ENCODE measurements around the gene BLM. TPM values are rescaled to one million over a fixed set of nuclear protein-coding genes. Genes with fewer than 3 reads are reported as not detected.

BLM gene
- polyA plus RNA-seq, 1 of the 3 experiments (the other 2 are of a cell fraction): 2.7 TPM

DNA sequence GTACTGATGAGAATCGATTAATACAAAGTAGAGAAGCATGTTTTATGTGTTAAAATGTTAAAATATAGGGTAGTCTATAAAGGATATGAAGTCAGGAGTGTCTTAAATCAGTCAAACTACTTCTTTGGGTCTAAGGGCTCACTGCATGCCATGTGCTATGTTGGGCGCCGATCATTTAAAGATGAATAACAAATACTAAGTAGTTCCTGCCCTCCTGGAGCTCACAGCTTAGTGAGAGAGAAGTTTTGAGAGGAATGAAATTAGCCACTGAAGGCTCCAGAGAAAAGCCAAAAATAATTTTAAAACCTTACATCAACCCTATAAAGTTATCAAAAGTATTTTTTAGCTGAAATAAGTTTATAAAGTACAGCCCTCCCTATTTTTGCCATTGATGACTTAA is 44.5 kb downstream of the BLM start (continued):
- TF ChIP-seq EP300 (IDR thresholded peaks at IDR 0.05; ENCODE audit: borderline replicate concordance in 1 of 2, low read depth in 1 of 2, low read length in 1 of 2): no peak
- TF ChIP-seq, protein P1, sequence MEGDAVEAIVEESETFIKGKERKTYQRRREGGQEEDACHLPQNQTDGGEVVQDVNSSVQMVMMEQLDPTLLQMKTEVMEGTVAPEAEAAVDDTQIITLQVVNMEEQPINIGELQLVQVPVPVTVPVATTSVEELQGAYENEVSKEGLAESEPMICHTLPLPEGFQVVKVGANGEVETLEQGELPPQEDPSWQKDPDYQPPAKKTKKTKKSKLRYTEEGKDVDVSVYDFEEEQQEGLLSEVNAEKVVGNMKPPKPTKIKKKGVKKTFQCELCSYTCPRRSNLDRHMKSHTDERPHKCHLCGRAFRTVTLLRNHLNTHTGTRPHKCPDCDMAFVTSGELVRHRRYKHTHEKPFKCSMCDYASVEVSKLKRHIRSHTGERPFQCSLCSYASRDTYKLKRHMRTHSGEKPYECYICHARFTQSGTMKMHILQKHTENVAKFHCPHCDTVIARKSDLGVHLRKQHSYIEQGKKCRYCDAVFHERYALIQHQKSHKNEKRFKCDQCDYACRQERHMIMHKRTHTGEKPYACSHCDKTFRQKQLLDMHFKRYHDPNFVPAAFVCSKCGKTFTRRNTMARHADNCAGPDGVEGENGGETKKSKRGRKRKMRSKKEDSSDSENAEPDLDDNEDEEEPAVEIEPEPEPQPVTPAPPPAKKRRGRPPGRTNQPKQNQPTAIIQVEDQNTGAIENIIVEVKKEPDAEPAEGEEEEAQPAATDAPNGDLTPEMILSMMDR (IDR thresholded peaks at IDR 0.05): no peak
- no peak for TF ChIP-seq GABPA (IDR thresholded peaks at IDR 0.05; ENCODE audit: low read depth)

DNA sequence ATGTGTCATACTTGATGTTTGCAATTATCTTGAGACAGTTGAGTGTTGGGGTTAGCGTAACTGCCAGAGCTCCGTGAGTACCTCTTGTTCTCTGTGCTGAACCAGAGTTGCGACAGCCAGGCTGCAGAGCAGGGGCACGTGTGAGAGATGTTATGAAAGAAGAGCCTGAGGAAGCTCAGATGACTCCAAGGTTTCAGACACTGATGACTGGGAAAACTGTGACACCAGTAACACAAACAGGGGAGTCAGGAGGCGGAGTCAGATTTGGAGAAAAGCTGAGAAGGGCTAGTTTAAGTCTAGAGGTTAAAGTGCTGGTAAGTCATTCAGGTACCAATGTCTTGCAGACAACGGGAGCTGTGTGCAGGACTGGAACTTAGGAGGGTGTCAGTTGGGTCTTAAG is 45.0 kb downstream of the BLM start:
- no peaks in the 10 kb centered on the region for H4K20me1 ChIP-seq (ENCODE audit: insufficient read depth)
- no peak overlapping the region for H3K9ac ChIP-seq
- peaks cover 0 to 5% of the 10 kb centered on the region in 2 experiments; a peak in 1 of 4 replicates for H3K4me1 ChIP-seq (ENCODE audit: control insufficient read depth in 1 of 2, insufficient read depth in 2 of 2, low read depth in 1 of 2, low read length in 1 of 2)
- no peaks in the 10 kb centered on the region for H3K27me3 ChIP-seq (ENCODE audit: insufficient read depth)
- no peaks in the 10 kb centered on the region for H3K79me2 ChIP-seq (ENCODE audit: insufficient read depth)
- no peak overlapping the region for H2AFZ ChIP-seq (ENCODE audit: low read depth)
- no peak overlapping the region for H3K4me2 ChIP-seq
- 96% methylated on average over 6 of the region's 6 CpGs for WGBS (ENCODE audit: low lambda C conversion rate)
- no peak for DNase-seq
- ChIA-PET CTCF (interaction anchor here (1.3 to 1.4 kb wide), 2 partner anchors 9 to 10 kb away, joined by 4 read pairs; no protein-coding TSS in a partner anchor), POLR2A (no interaction called here)
- no peak overlapping the region for H3K4me3 ChIP-seq (ENCODE audit: low read depth in 2 of 2, low read length in 1 of 2)
- peaks cover 1 to 9% of the 10 kb centered on the region in 2 experiments for H3K36me3 ChIP-seq (replicated peaks in 1 of 2; ENCODE audit: control insufficient read depth in 1 of 2, insufficient read depth in 2 of 2, low read length in 1 of 2)
- no peak for TF ChIP-seq EZH2phosphoT487 (IDR thresholded peaks at IDR 0.05; ENCODE audit: borderline replicate concordance, low read depth)
- TF ChIP-seq, protein P2, sequence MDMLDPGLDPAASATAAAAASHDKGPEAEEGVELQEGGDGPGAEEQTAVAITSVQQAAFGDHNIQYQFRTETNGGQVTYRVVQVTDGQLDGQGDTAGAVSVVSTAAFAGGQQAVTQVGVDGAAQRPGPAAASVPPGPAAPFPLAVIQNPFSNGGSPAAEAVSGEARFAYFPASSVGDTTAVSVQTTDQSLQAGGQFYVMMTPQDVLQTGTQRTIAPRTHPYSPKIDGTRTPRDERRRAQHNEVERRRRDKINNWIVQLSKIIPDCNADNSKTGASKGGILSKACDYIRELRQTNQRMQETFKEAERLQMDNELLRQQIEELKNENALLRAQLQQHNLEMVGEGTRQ (IDR thresholded peaks at IDR 0.05; ENCODE audit: borderline replicate concordance, low read depth, low read length): no peak
- TF ChIP-seq RFX5 (IDR thresholded peaks at IDR 0.05; ENCODE audit: low read length): no peak
- TF ChIP-seq EP300 (IDR thresholded peaks at IDR 0.05; ENCODE audit: borderline replicate concordance in 1 of 2, low read depth in 1 of 2, low read length in 1 of 2): no peak
- no peak for TF ChIP-seq NRF1 (IDR thresholded peaks at IDR 0.05; ENCODE audit: low read depth, low read length)
- TF ChIP-seq, protein P3, sequence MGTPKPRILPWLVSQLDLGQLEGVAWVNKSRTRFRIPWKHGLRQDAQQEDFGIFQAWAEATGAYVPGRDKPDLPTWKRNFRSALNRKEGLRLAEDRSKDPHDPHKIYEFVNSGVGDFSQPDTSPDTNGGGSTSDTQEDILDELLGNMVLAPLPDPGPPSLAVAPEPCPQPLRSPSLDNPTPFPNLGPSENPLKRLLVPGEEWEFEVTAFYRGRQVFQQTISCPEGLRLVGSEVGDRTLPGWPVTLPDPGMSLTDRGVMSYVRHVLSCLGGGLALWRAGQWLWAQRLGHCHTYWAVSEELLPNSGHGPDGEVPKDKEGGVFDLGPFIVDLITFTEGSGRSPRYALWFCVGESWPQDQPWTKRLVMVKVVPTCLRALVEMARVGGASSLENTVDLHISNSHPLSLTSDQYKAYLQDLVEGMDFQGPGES (IDR thresholded peaks at IDR 0.05; ENCODE audit: low read depth, low read length): no peak
- no peak for TF ChIP-seq POLR2AphosphoS5 (IDR thresholded peaks at IDR 0.05; ENCODE audit: low read depth, low read length)
- no peak for TF ChIP-seq NFIC (IDR thresholded peaks at IDR 0.05; ENCODE audit: borderline replicate concordance)
- TF ChIP-seq SMC3 (IDR thresholded peaks at IDR 0.05; ENCODE audit: low read depth, low read length): no peak
- TF ChIP-seq FOXM1 (IDR thresholded peaks at IDR 0.05; ENCODE audit: low read depth): no peak
- H3K27ac ChIP-seq (ENCODE audit: low read depth in 2 of 2, low read length in 1 of 2): no peak overlapping the region
- no peaks in the 10 kb centered on the region for H3K9me3 ChIP-seq
- no peaks in the 10 kb centered on the region for H3F3A ChIP-seq (replicated peaks; ENCODE audit: insufficient read depth)
- no peaks in the 10 kb centered on the region for H3K9me2 ChIP-seq

Data from SK-N-SH (cell line).